ENCODE measurements around the gene EDAR.

The EDAR gene

GRCh38 chr2:108945969-108946368 lies 43.1 kb downstream of the EDAR start:
- H3K4me2 ChIP-seq (ENCODE audit: low read length) = no peak overlapping the region
- no peaks in the 10 kb centered on the region for H3K4me1 ChIP-seq (ENCODE audit: insufficient read depth, low read length, severe bottlenecking)
- no peak overlapping the region for H3K27ac ChIP-seq (ENCODE audit: low read depth, low read length, poor library complexity, severe bottlenecking)
- no peaks in the 10 kb centered on the region for H3F3A ChIP-seq (ENCODE audit: insufficient read depth, low read length)
- H3K79me2 ChIP-seq (ENCODE audit: insufficient read depth, low read length) = no peaks in the 10 kb centered on the region
- no peaks in the 10 kb centered on the region; the same call in 1 of the 2 replicates for H3K36me3 ChIP-seq (ENCODE audit: insufficient read depth, low read length)
- H2AFZ ChIP-seq (ENCODE audit: low read length) = no peak overlapping the region
- no peak overlapping the region for H3K9ac ChIP-seq (ENCODE audit: low read length)
- peaks cover 3% of the 10 kb centered on the region; the same call in 1 of the 2 replicates for H3K9me3 ChIP-seq (ENCODE audit: low read length)
- H3K4me3 ChIP-seq (ENCODE audit: low read depth, low read length, poor library complexity, severe bottlenecking) = no peak overlapping the region
- H4K20me1 ChIP-seq (ENCODE audit: insufficient read depth, low read length) = no peaks in the 10 kb centered on the region
- H3K9me2 ChIP-seq (ENCODE audit: low read depth, low read length) = no peaks in the 10 kb centered on the region
- TF ChIP-seq CTCF (IDR thresholded peaks at IDR 0.05; ENCODE audit: low read length) = no peak
- no peak for TF ChIP-seq EZH2 (IDR thresholded peaks at IDR 0.05; ENCODE audit: borderline replicate concordance, low read length)
- no peaks in the 10 kb centered on the region; the same call in 1 of the 2 replicates for H3K27me3 ChIP-seq (ENCODE audit: insufficient read depth, low read length)

GRCh38 chr2:108944601-108945331 lies 44.3 kb downstream of the EDAR start:
- Histone ChIP-seq H3K79me2 (ENCODE audit: insufficient read depth, low read length) (no peaks in the 10 kb centered on the region), H3K9me2 (ENCODE audit: low read depth, low read length) (no peaks in the 10 kb centered on the region), H2AFZ (ENCODE audit: low read length) (no peak overlapping the region), H3K4me3 (ENCODE audit: low read depth, low read length, poor library complexity, severe bottlenecking) (no peak overlapping the region), H3F3A (ENCODE audit: insufficient read depth, low read length) (no peaks in the 10 kb centered on the region), H3K27me3 (ENCODE audit: insufficient read depth, low read length) (no peaks in the 10 kb centered on the region; the same call in 1 of the 2 replicates), H3K36me3 (ENCODE audit: insufficient read depth, low read length) (no peaks in the 10 kb centered on the region; the same call in 1 of the 2 replicates), H3K27ac (ENCODE audit: low read depth, low read length, poor library complexity, severe bottlenecking) (no peak overlapping the region), H3K9ac (ENCODE audit: low read length) (no peak overlapping the region), H4K20me1 (ENCODE audit: insufficient read depth, low read length) (no peaks in the 10 kb centered on the region), H3K4me1 (ENCODE audit: insufficient read depth, low read length, severe bottlenecking) (no peaks in the 10 kb centered on the region), H3K4me2 (ENCODE audit: low read length) (no peak overlapping the region), H3K9me3 (ENCODE audit: low read length) (peaks cover 3% of the 10 kb centered on the region; the same call in 1 of the 2 replicates)
- TF ChIP-seq EZH2 (IDR thresholded peaks at IDR 0.05; ENCODE audit: borderline replicate concordance, low read length) = no peak
- no peak for TF ChIP-seq CTCF (IDR thresholded peaks at IDR 0.05; ENCODE audit: low read length)

- Histone ChIP-seq H3K4me1 (ENCODE audit: insufficient read depth, low read length, severe bottlenecking) (no peaks in the 10 kb centered on the region), H2AFZ (ENCODE audit: low read length) (no peak overlapping the region), H3K27ac (ENCODE audit: low read depth, low read length, poor library complexity, severe bottlenecking) (no peak overlapping the region), H3K9me3 (ENCODE audit: low read length) (peaks cover 3% of the 10 kb centered on the region; the same call in 1 of the 2 replicates), H3K79me2 (ENCODE audit: insufficient read depth, low read length) (no peaks in the 10 kb centered on the region), H3K9me2 (ENCODE audit: low read depth, low read length) (no peaks in the 10 kb centered on the region), H3K4me3 (ENCODE audit: low read depth, low read length, poor library complexity, severe bottlenecking) (no peak overlapping the region), H3F3A (ENCODE audit: insufficient read depth, low read length) (no peaks in the 10 kb centered on the region), H3K27me3 (ENCODE audit: insufficient read depth, low read length) (no peaks in the 10 kb centered on the region; the same call in 1 of the 2 replicates), H3K36me3 (ENCODE audit: insufficient read depth, low read length) (no peaks in the 10 kb centered on the region; the same call in 1 of the 2 replicates), H3K4me2 (ENCODE audit: low read length) (no peak overlapping the region), H4K20me1 (ENCODE audit: insufficient read depth, low read length) (no peaks in the 10 kb centered on the region), H3K9ac (ENCODE audit: low read length) (no peak overlapping the region)
- TF ChIP-seq EZH2 (IDR thresholded peaks at IDR 0.05; ENCODE audit: borderline replicate concordance, low read length) = no peak
- no peak for TF ChIP-seq CTCF (IDR thresholded peaks at IDR 0.05; ENCODE audit: low read length)
These were observed 45.3 kb downstream of the EDAR start for GRCh38 chr2:108943751-108944150.
